Stimulated activated CD8-positive, alpha-beta memory T cell treated with anti-CD3 and anti-CD28 coated beads, Interleukin-4, amount 100 ng/mL, for 1 hour (primary cell): Measurements from ENCODE around the gene ANKFN1.
"Not testable (repeated sequence)": the region's sequence is repeated elsewhere in the genome, so short reads cannot be mapped to it uniquely, and the experiment has no call there.

ENCODE experiments used
- DNase-seq, 2 donors: peaks; one replicate each; pipeline ENCODE4 v3.0.0-alpha.2; 2020; ENCODE audit warnings: low read depth in 2 of 2, low spot score in 1 of 2

ANKFN1 gene

DNA sequence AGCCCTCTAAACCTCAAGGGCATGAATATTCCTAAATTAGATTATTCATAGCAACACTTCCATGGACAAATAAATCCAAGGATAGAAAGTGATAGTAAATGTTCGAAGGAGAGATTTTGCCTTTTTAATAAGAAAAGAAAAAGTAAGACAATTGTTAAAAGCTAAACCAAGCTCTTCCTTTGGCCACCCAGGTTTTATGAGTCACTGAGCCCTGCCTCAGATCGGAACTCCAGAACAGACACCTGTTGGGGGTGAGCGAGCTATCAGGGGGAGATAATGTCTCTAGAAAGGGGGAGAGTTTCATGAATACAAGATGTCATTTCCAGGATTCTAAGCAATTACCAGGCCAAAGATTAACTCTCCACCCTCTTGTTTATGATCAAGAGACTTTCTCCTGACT is 171.4 kb downstream of the ANKFN1 start:
- DNase-seq = no peak

DNA sequence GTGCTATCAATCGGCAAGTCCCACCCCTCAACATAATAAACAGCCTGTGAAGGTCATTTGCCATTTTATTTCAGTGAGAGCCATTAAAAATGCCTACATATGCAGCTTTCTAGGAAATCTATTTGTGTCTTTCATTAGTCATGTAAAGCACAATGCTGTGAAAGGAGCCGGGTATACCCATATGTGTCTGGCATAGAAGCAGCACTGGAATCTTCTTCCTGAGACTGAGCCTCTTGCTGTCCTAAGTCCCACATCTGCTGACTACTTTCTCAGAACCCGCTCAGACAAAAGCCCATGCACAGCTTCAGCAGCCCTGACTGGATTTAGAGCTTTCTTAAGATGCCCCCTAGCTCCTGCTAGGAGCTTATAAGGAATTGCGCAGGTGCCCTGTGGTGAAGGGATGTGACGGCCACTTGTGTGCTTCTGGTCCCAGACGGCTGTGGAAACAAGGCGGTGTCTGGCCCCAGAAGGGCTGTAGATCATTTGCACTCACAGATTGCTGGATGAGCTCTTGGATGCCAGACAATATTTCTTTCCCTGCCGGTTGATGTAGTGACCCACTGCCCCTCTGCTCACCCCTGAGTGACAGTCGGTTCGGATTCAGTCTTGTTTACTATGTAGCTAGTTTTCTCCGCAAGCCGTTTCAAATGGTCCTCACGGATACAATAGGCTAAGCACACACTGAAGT is 172.2 kb downstream of the ANKFN1 start:
- no peak for DNase-seq

DNA sequence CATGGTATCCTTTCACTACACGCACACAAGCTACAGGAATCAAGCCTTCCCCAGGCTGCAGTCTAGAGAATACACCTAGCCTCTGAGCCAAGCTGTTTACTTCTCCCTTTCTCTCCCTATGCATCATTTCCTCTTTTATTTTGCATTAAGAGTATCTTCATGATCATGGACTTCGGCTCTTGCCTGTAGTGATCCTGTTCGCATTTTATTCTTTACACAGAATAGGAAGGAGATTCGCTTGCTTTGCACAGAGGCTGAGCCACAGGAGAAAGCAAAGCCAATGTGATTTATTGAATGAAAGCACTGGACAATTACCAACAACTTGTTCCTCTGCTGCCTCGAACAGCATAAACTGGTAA is 172.7 kb downstream of the ANKFN1 start:
- no peak for DNase-seq

DNA sequence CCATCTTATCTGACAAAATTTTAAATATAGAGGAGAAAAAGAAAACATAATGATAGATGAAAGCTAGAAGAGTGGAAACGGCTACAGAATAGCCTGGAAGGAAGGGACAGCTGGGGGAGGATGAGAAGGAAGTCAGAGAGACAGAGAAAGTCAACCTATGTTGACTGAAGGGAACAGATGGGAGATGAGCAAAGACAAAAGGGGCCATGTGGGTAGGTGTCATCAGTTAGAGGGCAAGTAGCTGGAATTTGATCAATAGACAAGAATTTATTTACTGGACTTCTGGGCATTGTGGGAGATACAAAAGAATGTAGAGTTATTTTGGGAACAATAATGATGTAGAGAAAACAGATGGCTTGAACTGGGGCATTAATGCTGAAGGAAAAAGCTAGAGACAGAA is 194.4 kb downstream of the ANKFN1 start:
- DNase-seq = no peak

DNA sequence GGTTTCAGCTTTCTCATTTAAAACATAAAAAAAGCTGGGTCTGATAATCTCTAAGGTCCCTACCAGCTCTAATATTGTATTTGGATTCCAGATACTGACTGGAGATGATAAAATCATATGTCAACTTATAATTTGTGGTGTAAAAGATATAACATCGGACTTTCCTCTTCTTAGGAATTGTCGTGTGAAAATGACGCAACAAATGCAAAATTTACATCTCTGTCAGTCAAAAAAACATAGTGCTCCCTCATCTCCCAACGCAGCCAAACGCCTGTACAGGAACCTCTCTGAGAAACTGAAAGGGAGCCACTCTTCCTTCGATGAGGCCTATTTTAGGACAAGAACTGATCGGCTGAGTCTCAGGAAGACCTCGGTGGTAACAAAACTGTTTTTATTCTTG is 197.3 kb downstream of the ANKFN1 start:
- no peak for DNase-seq

DNA sequence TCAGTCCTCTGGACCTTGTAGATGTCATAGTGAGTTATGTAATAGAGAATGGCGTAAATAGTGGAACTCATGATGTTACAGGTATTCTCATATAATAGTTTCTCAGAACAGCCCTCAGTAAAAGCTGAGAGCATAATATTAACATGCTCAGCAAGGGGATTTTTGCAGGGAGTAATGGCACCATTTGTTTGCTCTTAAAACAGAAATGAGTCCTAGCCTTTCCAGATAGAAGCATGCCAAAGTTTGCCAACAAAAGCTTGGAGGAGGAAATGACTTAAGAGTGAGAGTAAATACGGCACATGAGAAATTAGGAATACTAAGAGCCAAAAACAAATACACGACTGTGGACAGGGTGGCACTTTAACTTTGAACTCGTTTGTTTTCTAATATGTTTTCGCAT is 198.4 kb downstream of the ANKFN1 start:
- DNase-seq = no peak

DNA sequence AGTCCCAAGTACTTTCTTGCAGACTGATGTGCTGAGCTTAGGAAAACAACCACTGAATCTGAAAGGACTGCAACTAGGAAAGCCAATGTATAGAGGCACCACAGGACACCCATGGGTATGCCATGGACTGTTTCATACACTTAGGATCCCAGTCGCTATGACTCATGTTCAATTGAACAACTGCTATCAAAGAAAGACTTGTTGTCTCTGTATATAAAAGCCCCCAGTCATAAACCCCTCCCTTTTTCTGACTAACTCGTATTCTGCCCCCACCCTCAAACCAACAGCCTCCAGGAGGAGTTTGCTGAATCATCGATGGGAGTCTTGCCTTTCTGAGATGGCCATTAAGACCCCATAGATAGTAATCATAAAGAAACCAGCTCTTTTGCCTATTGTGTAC is 205.4 kb downstream of the ANKFN1 start:
- DNase-seq = no peak

DNA sequence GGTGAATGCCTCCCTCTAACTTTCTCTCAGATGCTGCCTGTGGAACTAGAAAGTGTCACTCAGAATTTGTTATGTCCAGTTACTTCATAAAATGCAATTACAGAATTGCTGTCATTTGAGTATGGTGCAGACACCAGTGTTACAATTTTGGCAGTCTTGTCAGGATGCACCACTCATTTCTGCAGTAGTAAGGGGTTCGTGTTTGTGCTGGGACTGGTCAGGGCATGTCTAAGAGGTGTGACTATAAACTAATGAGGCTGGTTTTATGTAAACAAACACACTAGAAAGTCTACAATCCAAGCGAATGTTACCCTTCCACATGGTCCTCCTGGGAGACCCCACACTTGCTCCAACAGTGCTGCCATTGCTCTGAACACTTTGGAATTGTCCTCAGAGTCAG is 206.2 kb downstream of the ANKFN1 start:
- DNase-seq = no peak

DNA sequence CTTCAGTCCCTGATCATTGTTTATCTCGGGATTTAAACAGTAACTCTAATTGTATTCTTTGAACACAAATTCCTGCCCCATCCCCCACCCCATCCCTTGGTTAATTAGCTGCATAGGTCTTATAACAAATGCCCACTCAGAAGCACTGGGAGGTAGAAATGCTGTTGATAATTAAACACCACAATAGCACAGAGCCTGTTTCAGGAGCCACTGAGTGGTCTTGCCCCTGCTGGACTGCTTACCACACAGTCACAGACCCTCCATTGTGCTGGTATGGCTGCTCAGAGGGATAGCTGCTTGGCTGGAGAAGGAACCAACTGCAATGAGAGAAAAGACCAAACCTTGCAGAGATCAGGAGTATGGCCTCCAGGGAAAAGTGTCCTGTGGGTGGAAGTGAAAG is 214.1 kb downstream of the ANKFN1 start:
- no peak for DNase-seq

DNA sequence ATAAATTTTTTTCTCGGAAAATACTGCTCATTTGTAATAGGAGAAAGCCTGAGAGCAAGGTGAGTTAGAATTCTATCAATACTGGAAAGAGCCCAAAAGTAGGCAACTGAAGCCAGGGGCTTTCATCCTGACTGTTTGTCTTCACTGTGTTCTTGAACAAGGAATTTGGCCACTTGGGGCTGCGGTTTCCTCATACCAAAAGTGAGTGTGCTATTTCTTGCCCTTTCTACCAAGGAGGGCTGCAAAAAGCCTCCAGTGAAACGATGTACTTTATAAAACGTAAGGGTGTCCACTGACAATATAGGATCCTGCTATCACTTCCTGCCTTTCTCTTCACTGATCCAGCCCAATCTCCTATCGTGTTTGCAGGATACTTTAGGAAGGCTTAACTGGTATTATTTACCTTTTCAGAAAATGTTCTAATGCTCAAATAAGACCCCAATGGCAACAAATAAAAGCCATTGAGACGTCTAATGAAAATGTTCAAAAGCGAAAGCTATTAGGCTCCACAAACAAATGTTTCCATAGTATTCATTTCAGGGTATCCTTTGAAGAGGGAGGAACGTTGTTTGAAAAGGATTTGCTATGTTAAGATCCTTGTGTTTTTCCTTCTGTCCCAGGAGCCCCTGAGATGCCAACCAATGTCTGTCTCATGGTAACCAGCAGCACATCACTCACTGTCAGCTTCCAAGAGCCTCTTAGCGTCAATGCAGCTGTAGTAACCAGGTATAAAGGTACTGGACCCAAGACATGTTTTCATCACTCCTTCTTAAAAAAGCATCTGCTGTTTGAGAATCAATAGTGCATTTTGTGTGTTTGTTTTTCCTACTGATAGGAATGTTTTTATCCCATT is 220.9 kb downstream of the ANKFN1 start:
- DNase-seq = no peak

DNA sequence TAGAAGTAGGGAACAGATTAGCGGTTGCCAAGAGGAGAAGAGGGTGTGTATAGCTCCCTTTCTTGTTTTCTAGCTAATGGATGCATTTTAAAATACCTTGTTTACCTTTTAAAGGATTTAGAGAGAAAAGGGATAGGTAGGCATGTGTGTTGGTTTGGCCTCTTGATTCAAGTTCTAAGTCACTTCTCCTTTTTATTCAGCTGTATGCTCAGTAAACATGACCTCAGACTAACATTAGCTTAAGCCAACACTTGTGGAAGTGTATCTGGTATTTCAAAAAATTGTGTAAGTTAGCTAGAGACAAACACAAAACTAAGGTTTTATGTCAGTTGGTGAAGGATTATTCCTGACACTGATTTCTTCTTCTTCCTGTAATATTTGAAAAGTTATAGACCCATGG is 236.1 kb downstream of the ANKFN1 start:
- no peak for DNase-seq

DNA sequence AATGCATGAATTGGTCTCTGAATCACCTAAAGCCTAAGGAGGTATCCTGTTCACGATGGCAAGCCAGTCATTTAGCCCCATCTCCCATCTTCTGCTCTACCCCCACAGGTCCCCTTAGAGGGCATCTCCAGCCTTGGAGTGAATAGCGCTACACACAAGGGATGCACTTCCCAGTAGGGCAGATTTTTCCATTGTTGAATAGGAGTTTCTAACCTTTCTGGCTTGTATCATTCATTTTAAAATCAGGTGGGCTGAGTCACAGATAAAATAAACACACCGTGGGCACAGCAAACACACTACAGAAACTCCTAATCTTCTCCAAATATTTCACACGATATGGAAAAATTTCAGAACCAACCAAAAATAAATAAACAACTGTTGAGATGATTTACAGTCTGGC is 239.0 kb downstream of the ANKFN1 start:
- DNase-seq = no peak

DNA sequence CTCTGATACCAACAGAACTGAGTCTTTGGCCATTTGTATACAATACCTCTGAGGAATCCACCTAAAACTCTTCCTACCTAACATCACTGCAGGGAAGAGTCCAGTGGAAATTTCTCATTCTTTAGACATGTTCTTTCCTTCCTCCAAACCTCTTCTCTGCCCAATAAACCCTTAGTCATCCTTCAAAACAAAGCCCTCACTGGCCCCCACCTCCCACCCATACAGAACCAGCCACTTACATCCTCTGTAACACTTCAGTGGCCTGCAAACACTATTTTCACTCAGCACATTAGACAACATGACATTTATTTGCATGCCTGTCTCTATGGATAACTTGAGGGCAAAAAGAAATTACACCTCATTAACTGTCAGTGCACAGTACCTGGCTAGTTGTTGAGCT is 239.9 kb downstream of the ANKFN1 start:
- DNase-seq = no peak

DNA sequence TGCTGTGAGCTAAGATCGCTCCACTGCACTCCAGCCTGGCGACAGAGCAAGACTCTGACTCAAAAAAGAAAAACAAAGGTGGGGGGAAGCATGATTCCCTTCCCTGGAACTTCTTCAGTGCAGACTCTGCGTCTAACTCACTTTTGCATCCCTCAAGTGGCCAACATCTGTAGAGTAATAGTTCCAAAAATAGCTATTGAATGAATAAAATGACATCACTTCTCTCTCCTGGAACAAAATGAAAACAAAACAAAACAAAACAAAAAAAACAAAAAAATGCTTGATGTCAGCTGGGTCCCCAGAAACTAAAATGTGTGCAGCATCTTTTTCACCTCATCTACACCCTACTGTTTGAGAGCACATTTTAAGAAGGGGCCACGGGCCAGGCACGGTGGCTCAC is 242.5 kb downstream of the ANKFN1 start:
- DNase-seq = no peak

DNA sequence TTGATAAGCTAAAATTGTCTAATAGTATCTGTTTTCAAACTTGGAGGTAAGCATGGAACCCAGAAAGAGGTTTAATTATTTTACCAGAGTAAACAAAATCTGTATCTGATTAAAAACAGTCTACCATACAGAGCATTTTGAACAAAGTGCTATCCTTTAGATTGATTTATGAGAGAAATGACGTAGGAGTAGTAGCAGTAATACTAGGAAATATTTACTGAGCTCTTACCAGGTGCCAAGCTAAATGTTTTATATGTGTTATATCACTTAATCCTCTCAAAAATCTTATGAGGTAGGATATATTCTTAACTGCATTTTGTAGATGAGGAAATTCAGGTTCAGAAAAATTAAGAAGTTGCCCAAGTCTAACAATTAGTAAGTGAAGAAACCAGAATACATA is 253.8 kb downstream of the ANKFN1 start:
- DNase-seq = no peak

DNA sequence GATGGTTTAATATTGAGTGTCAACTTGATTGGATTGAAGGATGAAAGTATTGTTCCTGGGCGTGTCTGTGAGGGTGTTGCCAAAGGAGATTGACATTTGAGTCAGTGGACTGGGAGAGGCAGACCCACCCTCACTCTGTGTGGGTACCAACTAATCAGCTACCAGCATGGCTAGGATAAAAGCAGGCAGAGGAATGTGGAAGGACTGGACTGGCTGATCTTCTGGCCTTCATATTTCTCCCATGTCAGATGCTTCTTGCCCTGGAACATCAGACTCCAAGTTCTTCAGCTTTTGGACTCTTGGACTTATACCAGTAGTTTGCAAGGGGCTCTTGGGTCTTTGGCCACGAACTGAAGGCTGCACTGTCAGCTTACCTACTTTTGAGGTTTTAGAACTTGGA is 259.1 kb downstream of the ANKFN1 start:
- not testable (repeated sequence) for DNase-seq

DNA sequence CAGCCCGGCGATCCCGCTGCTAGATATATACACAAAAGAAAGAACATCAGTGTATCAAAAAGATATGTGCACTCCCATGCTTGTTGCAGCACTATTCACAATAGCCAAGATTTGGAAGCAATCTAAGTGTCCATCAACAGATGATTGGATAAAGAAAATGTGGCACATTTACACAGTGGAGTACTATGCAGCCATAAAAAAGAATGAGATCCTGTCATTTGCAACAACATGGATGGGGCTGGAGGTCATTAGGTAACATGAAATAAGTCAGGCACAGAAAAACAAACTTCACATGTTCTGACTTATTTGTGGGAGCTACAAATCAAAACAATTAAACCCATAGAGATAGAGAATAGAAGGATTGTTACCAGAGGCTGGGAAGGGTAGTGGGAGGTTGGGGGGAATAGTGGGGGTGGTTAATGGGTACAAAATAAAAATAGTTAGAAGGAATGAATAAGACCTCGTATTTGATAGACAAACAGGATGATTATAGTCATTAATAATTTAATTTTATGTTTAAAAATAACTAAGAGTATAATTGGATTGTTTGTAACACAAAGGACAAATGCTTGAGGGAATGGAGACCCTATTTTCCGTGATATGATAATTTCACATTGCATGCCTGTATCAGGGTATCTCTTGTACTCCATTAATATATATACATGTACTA is 263.5 kb downstream of the ANKFN1 start:
- DNase-seq = no peak

DNA sequence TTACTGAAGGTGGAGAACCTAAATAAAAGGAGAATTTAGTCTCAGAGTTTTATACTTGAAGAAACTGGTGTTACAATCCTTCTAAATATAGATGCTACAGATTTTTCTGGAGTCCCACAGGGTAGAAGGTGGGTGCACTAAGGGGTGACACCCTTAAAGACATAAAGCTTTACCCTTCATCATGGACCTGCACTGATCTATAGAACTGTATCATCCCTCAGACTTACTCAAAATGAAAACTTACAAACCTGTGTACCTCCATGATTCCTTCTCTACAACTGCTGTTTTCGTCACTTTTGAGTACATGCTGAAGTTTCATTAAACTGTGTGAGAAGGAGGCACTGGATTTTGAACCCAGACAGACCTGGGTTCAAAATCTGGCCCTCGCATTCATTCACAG is 270.7 kb downstream of the ANKFN1 start:
- no peak for DNase-seq

DNA sequence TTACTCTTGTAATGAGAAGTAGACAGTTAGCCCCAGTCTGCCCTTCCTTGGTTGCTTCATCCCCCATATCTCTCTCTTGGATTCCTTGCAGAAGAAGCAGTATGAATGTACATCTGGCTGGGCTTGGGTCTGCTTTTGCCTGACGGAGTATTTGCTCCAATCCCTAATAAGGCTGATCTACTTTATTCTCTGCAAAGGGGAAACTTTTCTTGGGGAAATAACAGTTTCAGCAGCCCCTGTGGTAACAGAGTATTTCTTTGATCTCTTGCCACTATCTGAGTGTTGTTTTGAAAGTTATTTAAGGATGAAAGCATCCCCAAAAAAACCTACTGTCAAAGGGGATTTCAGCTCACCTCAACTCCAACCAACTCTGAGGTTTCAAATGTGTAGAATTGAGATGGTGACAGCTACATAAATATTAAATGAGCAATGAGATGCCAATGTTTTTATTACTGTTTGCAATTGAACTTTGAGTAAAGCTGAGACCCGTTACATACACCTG is 271.3 kb downstream of the ANKFN1 start:
- no peak for DNase-seq

DNA sequence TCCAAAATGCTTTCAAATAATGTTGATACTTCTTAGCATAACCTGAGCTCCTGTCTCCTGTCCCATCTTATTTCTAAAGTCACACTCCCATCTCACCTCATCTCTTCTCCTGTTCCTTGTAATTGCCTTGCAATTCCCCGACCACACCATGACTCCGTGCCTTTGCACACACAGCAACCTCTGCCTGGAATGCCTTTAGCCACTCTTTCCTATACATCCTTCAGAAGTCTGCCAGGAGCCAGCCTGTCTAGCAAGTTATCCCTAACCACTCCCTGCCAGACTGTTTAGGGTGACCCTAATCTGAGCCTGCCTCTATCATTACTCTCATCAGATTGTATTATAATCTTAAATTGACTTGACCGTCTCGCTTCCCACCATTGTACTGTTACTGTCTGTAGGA is 272.2 kb downstream of the ANKFN1 start:
- DNase-seq = no peak

DNA sequence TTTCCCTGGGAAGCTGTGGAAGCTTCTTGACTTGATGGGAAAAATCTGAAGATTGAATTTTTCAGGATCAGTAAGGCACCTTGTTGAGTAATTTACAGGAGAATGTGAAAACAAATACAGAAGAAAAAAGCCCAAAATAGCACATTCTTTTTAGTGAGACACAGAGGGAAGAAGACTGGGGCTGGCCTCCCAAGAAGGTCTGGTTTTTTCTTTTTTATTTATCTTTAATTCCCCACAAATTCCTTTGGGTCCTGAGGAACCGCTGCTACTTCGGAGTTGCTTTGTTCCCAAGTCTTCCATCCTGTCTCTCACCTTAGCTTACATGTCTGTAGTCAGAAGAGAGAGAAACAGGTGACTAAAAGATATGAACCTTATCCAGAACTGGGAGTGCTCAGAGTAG is 273.6 kb downstream of the ANKFN1 start:
- DNase-seq = no peak

DNA sequence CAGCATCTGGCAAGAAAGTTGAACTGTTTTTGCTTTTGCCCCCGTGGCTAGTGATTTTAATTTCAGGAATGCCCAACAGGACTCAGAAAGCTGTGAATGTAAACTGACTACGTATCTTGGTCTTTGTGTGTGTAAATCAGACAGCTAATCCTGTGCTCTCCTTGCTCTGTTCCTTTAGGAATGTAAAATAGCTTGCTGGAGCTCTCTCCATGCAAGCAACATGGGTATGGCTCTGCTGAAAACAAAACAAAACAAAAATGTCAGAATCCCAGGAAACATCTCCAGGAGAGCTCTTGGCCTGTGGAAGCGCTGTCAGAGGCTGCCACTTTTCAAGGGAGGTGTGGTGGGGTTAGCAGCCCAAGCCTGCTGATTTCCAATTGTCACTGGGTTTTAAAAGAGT is 278.5 kb downstream of the ANKFN1 start:
- DNase-seq = no peak
